CD4-positive, alpha-beta T cell treated with Interleukin-17A for 4 hours (primary cell): ENCODE results near the gene MTHFS.
A peak's percentile ranks its signal among the peaks of the same experiment; 100 is the strongest.
"Not testable (repeated sequence)": the region's sequence is repeated elsewhere in the genome, so short reads cannot be mapped to it uniquely, and the experiment has no call there.

Experiments used
- DNase-seq: peaks from one replicate; pipeline ENCODE4 v3.0.0-alpha.2; 2020; ENCODE audit warnings: mixed read lengths

MTHFS gene

DNA sequence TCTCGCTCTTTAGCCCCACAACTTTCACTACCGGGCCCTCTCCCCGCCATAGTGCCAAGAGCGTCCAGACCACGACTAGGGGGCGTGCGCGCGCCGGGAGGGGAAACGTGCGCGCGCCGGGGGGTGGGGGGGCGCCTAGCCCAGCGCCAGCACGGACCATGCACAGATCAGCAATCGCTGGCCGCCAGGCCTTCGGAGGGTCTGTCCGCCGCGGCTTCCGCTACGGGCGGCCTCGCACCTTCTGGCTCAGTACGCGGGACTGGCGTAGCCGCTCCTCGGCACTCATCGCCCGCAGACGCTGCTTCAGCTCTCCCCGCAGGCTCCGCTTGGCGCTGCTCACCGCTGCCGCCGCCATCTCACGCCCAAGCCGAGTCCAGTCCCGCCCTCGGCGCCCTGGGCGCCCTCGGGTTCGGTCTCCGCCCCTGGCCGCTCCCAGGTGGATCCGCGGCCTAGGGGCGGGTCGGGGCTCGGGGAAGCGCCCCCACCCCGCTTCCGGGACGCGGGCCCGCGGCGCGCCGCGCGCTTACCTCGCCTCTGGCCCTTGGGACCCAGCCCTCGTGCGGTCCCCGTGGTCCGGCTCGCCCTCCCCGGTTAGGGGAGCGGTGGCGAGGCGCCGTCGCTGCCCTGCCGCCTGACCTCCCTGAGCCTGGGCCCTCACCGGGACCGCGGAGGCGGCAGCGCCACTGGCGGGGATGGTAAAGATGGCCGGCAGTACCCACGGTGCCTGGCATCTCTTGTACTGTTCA lies at the start of gene MTHFS:
MTHFS (minus strand) TSS at position 381 of the 746 bp plus-strand sequence; CDS start at position 355, 26 bp downstream.
- DNase-seq = peak; percentile 87

DNA sequence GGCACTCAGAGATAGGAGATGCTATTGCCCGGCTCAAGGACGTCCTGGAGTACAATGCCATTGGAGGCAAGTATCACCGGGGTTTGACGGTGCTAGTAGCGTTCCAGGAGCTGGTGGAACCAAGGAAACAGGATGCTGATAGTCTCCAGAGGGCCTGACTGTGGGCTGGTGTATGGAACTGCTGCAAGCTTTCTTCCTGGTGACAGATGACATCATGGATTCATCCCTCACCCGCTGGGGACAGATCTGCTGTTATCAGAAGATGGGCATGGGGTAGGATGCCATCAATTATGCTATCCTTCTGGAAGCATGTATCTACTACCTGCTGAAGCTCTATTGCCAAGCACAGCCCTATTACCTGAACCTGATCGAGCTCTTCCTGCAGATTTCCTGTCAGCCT lies 47.8 kb upstream of the MTHFS start:
- DNase-seq = no peak

DNA sequence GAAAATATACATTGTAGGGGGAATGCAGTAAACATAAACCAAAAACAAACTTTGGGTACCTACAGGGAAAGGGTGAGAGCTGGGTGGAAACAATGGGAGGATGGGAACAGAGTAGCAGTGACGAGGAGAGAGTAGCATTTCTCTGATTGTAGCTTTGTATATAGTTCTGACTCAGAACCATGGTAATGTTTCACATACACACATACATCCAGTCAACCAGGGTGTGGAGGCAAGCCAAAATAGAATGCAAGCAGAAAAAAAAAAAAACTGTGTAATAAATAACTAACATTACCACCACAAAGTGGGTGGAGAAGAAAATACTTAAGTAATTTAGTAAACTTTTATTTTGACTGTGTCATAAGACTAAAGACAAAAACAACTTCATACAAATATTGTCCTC lies 47.0 kb upstream of the MTHFS start:
- no peak for DNase-seq

DNA sequence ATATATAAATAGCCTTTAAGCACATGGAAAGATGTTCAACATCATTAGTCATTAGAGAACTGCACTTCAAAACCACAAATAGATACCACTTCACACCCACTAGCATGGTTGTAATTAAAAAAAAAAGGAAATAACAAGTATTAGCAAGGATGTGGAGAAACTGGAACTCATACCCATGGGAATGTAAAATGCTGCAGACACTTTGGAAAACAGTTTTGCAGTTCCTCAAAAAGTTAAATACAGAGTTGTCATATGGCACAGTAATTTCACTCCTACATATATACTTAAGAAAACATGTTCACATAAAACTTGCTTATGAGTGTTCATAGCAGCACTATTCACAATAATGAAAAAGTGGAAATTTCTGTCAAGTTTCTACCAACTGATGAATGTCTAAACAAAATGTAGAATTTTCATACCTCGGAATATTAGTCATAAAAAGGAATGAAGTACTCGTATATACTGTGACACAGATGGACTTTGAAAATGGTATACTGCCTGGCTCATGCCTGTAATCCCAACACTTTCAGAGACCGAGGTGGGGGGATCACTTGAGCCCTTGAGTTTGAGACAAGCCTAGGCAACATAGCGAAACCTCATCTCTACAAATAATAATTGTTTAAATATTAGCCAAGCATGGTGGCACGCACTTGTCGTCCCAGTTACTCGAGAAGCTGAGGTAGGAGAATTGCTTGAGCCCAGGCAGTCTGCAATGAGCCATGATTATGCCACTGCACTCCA lies 46.1 kb upstream of the MTHFS start:
- DNase-seq = no peak

DNA sequence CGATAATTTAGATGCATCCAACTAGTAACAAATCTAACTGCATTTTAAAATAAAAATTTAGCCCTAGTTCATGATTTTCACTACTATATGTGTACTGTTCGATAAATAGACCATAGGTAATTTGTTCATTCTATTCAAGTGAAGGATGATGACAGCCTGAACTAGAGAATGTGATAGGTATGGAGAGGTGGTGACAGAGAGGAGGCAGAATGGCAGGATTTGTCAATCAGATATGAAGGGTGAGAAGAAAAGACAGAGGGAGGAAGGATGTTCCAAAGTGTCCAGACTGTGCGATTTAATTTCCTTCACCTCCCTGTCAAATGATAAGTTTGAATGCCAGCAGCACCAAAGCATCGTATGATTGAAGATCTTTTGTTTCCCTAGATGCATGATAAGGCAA lies 42.6 kb upstream of the MTHFS start:
- DNase-seq = no peak

DNA sequence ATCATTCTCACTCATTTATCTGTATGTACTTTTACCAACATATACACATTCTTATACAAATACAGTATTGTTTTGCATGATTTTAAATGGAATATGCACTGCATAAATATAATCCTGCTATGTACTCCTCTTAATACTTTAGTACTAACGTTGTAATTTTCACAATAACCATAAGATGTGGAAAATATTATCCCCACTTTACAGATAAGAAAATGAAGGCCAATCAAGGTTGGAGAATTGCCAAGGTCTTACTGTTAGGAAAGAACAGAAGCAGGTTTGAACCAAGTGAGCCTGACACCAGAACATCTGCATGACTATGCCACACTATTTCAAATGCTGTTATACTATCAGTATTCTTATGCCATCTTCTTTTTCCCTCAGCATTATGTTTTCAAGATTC lies 41.3 kb upstream of the MTHFS start:
- no peak for DNase-seq

DNA sequence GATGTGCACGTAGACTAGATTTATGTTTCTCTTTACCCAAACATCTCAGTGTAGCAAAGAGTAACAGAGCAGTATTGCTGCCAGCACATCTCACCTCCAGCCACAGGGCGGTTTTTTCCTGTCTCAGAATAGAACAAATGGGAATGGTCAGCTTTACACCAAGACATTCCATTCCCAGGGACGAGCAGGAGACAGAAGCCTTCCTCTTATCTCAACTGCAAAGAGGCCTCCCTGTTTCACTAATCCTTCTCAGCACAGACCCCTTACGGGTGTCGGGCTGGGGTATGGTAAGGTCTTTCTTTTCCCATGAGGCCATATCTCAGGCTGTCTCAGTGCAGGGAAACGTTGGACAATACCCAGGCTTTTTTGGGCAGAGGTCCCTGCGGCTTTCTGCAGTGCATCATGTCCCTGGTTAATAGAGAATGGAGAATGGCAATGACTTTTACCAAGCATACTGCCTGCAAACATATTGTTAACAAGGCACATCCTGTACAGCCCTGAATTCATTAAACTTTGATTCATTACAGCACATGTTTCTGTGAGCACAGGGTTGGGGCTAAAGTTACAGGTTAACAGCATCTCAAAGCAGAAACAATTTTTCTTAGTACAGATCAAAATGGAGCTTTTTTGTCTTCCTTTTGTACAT lies 38.9 kb upstream of the MTHFS start:
- DNase-seq = not testable (repeated sequence)

DNA sequence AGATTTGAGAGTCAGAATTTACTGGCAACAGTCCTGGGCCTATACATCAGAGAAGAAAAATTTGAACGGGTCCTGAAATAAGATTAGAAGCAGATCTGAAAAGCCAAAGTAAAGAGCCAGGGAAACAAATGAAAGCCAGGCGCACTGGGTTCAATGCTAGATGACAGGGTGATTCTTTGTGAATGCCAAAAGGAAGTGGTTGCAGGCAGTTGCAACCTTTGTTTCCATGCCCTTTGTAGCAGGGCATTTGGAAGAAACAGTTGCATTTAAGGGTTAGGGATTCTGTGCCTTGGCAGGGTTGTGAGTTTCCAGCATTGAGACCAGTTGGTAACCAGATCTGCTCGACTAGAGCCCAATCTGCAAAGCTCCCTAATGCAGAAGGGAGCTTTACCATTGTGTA lies 36.4 kb upstream of the MTHFS start:
- DNase-seq = no peak

DNA sequence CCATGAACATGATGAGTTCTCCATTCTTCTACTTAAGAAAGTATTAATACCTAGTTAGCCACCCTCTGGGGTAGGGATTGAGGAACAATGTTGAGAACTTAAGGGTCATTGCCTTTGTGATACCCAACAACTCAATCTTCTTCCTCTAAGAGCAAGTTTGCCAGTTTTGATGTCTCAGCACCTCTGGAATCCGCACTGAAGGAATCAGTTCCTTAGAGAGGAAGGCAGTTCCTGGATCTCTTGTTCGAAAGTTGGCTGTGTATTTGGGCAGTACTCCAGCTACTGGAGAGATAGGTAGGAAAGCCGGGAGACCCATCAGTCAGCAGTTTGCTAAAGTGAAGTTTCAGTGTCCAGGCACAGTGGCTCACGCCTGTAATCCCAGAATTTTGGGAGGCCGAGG lies 35.6 kb upstream of the MTHFS start:
- no peak for DNase-seq

DNA sequence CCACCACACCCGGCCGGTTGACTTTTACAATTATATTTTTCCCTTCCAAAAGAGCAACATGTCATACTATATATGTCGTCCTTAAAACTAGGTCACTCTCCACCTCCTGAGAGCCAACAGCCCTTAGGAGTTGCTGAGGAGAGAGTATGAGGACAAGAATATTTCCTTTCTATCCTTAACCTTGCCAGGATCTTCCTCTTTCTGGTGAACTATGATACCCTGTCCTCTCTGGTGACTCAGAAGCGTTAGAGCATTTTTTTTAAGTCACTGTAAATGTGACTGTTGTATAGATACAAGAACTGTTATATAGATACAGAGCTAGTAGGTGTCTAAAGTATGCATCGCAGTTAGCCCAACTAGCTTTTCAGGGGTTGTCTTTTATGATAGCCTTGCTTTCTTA lies 33.7 kb upstream of the MTHFS start:
- DNase-seq = no peak

DNA sequence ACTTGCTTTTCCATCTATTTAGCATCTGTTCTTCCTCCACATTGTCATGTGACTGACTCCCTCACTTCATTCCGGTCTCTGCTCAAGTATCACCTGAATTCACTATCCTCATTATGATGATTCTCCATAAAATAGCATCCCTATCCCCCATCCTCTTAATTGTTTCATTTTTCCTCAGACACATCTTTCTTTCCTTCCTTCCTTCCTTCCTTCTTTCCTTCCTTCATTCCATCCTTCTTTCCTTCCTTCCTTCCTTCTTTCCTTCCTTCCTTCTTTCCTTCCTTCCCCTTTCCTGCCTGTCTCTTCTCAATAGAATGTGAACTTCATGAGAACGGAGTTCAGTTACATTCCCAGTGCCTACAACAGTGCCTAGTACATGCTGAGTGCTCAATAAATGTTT lies 32.6 kb upstream of the MTHFS start:
- DNase-seq = no peak

DNA sequence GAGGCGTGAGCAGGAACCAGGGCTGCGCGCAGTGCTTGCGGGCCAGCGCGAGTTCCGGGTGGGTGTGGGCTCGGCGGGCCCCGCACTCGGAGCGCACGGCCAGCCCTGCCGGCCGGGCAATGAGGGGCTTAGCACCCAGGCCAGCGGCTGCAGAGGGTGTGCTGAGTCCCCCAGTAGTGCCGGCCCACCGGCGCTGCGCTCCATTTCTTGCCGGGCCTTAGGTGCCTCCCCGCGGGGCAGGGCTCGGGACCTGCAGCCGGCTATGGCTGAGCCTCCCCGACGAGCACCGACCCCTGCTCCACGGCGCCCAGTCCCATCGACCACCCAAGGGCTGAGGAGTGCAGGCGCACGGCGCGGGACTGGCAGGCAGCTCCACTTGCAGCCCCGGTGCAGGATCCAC lies 29.3 kb upstream of the MTHFS start:
- DNase-seq = not testable (repeated sequence)

DNA sequence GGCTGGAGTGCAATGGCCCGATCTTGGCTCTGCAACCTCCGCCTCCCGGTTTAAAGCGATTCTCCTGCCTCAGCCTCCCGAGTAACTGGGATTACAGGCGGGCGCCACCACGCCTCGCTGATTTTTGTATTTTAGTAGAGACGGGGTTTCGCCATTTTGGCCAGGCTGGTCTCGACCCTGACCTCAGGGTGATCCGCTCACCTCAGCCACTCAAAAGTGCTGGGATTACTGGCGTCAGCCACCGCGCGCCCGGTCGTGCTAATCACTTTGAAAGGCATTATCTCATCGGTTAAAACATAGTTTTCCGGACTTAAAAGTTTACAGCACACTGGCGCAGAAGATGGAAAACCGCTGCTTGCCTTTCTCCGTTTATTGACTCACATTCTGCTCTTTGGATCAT lies 27.6 kb upstream of the MTHFS start:
- no peak for DNase-seq

DNA sequence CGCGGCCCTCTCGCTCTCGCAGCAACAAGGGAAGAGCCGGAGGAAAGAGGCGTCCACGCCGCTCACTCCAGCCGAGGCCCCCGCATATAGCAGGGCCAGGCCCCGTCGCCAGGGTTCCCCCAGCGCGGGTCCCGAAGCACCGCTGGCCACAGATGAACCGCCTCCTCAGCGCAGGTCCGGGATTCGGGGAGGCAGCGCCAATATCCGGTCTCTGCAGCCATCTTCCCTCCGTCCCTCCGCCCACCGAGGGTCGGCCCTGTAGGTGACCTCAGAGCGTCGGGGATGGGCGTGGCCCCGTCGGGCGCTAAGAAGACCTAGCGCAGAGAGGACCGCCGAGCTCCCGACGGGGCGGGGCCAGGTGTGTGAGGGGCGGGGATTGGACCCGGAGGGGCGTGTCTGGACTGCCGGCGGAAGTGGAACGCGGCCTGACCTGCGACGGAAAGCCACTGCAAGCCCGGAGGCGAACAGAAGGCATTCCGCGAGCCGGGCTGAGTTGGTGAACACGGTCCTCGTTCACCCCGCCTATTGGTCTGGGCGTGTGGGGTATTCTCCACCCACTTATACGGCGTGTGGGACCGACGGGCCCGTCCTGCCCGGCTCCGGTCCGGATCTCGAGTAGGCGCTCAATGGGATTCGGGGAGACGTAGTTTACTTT lies 26.8 kb upstream of the MTHFS start:
- DNase-seq = peak; percentile 98

DNA sequence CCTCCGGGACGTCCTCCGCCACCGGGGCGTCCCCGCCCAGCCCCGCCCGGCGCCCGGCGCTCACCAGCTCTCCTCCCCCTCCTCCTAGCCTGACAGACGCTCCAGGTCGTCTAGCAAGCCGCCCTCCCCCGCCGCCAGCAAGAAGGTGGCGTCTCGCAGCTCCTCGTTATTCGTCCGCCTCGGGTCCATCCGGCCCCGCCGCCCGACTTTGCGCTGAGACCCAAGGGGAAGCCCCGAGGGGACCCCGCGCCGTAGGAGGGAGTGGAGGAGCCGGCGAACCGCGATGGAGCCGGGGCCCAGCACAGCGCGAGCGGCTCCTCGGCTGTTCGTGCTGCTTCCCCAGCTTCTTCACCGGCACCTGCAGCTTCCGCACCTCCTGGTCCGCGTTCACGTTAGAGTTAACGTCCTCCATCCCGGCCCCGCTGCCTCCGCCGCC lies 26.3 kb upstream of the MTHFS start:
- DNase-seq = peak; percentile 71

DNA sequence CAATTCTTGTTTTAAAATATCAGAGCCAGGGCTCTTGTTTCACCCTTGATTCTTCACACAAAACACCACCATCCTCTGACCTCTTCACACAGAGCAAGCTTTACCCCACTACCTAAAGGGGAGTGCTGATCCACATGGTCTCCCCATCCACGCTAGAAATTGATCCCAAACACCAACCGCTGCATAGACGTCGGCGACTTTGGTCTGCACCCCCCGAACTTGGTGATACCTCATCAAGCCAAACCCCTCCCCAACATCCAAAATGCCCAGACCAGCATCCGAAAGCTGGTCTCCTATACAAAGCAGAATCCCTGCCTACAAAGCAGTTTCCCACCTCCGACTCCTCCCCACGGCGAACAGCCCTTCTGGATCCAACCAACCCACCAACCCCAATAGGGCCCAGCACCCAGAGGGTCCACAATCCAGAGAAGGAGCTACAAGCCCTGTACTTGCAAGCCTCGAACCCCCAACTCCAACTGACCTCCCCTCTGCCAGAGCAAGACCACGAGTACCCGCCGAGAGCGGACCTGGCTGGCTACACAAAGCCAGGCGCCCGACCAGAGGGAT lies 25.8 kb upstream of the MTHFS start:
- peak; percentile 4 for DNase-seq

DNA sequence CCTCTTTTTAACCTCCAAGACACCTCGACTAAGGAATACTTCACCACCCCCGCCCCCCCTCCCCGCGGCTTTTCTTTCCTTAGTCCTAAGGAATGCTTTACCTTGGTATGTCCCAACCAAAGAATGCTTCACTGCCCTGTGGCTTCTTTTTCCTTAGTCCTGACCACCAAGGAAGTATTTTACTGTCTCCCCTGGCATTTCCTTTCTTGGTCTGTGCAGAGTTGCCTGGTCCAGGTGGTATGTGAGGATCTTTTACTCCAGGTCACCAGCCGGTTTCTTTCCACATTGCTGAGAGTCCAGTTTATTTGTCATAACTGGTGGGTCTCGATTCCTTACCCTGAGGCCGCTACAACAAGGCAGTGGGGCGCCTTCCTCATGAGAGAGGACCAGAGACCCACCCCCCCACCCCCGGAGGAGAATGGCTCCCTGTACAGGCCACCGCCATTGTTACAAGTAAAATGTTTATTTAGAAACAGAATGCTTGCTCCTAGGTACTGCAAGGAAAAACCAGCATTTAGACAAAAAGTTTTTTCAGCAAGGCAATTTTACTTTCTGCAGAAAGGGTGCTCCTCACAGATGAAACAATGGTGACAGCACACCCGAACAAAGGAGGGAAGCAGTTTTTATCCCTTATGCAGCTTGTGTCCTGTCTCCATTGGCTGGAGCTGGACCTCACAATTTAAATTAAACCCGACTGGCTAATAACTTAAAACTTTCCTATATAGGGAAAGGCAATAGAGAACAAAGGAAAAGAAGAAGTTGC lies 23.1 kb upstream of the MTHFS start:
- DNase-seq = no peak

DNA sequence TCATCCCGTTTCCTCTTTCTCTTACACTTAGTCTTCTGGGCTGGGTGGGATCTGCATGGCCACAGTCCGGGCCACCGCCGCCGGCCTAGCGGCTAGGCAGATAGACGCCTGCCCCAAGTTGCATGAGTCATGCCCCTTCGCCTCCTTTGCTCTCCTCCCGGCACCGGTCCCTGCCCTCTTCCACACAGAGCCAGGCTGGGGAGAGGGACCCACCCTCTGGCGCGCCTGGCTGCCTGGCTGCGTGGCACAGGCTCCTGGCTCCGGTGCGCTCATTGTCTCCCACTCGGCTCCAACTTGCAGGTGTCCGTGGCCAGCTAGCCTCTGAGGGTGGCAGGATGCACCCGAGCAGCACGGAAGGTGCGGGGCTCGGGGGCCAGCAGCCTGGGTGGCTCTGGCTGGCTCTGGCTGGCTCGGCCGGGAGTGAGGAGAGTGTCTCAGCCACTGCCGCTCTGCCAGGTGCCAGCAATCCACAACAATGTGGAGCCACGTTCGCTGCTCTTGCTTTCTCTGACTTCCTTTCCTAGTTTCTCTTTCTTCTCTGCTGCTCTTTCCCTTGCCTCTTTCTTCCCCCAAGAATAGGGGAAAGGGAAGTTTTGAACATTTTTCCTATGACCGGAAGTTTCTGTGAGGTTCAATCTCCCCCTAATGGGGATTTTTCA lies 22.4 kb upstream of the MTHFS start:
- DNase-seq = no peak

DNA sequence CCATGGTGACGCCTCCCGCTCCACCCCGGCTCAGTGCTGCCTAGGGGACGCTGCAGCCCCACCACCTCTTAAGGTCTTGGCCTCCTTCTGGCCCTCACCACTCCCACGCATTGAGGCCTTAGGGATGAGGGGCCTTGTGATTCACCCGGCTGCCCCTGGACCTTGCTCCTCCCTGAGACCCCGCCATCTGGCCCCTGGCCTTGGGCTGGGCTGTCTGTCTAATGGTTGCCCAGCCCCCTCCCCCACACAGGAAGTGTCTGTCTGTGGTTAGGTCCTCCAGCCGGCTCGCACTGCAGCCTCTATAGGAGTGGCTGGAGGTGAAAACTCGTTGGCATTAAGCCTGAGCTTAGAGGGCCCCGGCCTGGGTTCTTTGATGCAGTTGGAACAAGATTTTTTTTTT lies 21.5 kb upstream of the MTHFS start:
- no peak for DNase-seq

DNA sequence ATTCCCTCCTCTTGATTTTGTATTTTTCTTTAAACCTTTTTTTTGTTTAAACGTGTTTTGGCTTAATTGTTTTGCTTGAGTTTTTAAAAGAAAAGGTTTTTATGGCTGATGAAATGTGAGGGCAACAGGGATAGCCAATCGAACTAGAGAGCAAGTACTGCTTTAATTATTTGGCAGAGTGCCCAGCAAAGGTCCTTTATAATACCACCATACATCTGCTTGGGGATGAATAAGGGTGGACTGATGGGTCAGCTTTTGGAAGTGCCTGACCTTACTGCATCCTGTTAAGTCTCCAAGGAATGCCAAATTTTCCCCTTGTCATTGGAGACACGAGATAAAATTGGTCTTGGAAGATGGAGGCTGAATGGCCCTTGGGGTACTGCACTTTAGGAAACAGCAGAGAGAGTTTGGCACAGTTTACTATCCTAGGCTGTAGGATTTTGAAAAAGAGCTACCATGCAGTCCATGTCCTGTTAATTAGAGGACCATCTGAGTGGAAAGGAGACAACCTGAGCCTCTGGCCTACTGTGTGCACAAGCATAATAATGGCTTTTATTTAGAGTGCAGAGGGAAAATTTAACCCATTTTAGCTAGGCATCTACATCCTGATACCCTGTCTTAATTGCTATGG lies 19.8 kb upstream of the MTHFS start:
- DNase-seq = no peak
